Suprapubic skin (tissue), 4 donors: ENCODE results near the gene SLC30A9. TPM values are rescaled to one million over a fixed set of nuclear protein-coding genes. Genes with fewer than 3 reads are reported as not detected.

Experiments
- DNase-seq, 2 donors: peaks; one replicate each; pipeline ENCODE4 v3.0.0-alpha.2; 2019; ENCODE audit warnings: low spot score in 2 of 2
- H3K27ac ChIP-seq: fragments of 200-600 bp; sonication (generic); one replicate; pipeline ENCODE4 v1.5.1; 2019
- H3K27me3 ChIP-seq: fragments of 200-600 bp; sonication (generic); one replicate; pipeline ENCODE4 v1.5.1; 2019
- H3K36me3 ChIP-seq: fragments of 200-600 bp; sonication (generic); one replicate; pipeline ENCODE4 v1.5.1; 2019
- H3K4me1 ChIP-seq: fragments of 200-600 bp; sonication (generic); one replicate; pipeline ENCODE4 v1.5.1; 2019
- H3K4me3 ChIP-seq: fragments of 200-600 bp; sonication (generic); one replicate; pipeline ENCODE4 v1.5.1; 2019; ENCODE audit warnings: mild to moderate bottlenecking
- H3K9me3 ChIP-seq: fragments of 200-600 bp; sonication (generic); one replicate; pipeline ENCODE4 v1.5.1; 2019
- EP300 ChIP-seq: sonication (generic); formaldehyde crosslinking; IDR thresholded peaks from one replicate; pipeline ENCODE4 v1.6.1; 2017; ENCODE audit warnings: antibody characterized with exemption
- POLR2A ChIP-seq, 2 donors: fragments of 450-650 bp; IDR thresholded peaks; one replicate each; pipeline ENCODE4 v1.6.1; 2017; ENCODE audit warnings: antibody characterized with exemption in 2 of 2, mild to moderate bottlenecking in 2 of 2, moderate library complexity in 2 of 2
- POLR2AphosphoS5 ChIP-seq, 3 donors: sonication (generic); formaldehyde crosslinking; IDR thresholded peaks; one replicate each; pipeline ENCODE4 v1.6.1; 2017; ENCODE audit warnings: antibody characterized with exemption in 3 of 3
- WGBS: methylation state at CpG from one replicate; pipeline ENCODE4 v1.1.5; 2018; 5-methylcytosine and 5-hydroxymethylcytosine counted together
- total RNA-seq, 4 donors: library from RNA; depleted of rRNA; stranded (reverse); fragments of >200 nt; gene quantifications; one replicate each; pipeline ENCODE4 v1.1.0, GENCODE V29; 2016
- TF ChIP-seq, protein P1 (sequence below), 2 donors: fragments of 200-600 bp in 1 of 2; fragments of 450-650 bp in 1 of 2; sonication (generic) in 1 of 2; IDR thresholded peaks; one replicate each; pipeline ENCODE4 v1.5.1; 2016 to 2019; ENCODE audit warnings: antibody characterized with exemption in 2 of 2, mild to moderate bottlenecking in 1 of 2, moderate library complexity in 1 of 2

SLC30A9 gene
- total RNA-seq, 4 donors from 2014 or later, result 24.6 to 56.0 (median 38.8) TPM

DNA sequence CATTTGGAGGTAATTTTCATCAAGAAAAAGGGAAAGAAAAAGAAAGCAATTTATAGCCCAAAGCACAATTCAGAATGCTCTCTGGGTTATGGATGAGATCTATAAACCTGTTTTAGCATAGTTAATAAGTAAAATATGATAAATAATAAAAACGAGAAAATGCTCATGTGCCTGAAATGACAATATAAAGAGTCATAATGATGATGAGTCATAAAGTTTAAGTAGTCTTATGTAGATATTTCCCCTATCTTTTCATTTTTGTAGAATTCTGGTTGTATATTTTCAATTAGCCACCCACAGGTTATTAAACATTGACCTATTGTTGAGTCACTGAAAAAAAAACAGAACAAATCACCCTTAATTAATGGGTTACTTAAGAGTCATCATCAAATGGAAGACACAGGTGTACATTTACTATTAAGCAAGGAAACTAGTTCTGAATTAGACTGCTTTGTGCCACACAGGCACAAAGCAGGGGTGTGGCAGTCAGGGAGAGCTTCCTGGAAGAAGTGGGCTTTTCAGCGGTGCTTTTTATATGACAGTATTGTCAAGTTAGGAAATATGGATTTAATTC is 132.8 kb downstream of the SLC30A9 start:
- DNase-seq, result no peak
- no peaks in the 10 kb centered on the region for H3K36me3 ChIP-seq
- WGBS, result 76% methylated on average over 2 of the region's 2 CpGs
- H3K4me3 ChIP-seq, result no peak overlapping the region
- no peaks in the 10 kb centered on the region for H3K27me3 ChIP-seq
- H3K4me1 ChIP-seq, result no peaks in the 10 kb centered on the region
- H3K27ac ChIP-seq, result no peak overlapping the region
- no peaks in the 10 kb centered on the region for H3K9me3 ChIP-seq
- TF ChIP-seq, protein P1, sequence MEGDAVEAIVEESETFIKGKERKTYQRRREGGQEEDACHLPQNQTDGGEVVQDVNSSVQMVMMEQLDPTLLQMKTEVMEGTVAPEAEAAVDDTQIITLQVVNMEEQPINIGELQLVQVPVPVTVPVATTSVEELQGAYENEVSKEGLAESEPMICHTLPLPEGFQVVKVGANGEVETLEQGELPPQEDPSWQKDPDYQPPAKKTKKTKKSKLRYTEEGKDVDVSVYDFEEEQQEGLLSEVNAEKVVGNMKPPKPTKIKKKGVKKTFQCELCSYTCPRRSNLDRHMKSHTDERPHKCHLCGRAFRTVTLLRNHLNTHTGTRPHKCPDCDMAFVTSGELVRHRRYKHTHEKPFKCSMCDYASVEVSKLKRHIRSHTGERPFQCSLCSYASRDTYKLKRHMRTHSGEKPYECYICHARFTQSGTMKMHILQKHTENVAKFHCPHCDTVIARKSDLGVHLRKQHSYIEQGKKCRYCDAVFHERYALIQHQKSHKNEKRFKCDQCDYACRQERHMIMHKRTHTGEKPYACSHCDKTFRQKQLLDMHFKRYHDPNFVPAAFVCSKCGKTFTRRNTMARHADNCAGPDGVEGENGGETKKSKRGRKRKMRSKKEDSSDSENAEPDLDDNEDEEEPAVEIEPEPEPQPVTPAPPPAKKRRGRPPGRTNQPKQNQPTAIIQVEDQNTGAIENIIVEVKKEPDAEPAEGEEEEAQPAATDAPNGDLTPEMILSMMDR (IDR thresholded peaks at IDR 0.05), result no peak
- TF ChIP-seq EP300 (no peak), POLR2AphosphoS5 (IDR thresholded peaks at IDR 0.05) (no peak), POLR2A (IDR thresholded peaks at IDR 0.05) (no peak)

DNA sequence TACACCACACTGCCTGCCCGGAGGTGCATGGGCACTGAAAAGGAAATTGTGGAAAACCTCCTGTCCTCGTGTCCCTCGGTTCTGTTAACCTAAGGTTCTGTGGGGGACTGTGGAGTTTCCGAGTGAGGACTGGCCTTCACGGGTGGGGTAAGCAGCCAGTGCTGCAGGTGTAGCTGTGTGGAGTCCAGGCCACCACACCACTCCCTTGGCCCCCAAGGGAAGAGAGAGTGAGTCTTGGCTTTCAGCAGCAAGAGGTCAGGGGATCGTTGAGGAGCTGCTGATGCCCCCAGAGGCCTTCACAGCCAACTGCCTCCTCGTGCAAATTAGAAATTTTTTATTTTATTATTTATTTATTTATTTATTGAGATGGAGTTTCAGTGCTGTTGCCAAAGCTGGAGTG is 141.8 kb downstream of the SLC30A9 start:
- H3K27ac ChIP-seq, result no peak overlapping the region
- no peaks in the 10 kb centered on the region for H3K36me3 ChIP-seq
- no peak overlapping the region for H3K4me3 ChIP-seq
- no peaks in the 10 kb centered on the region for H3K4me1 ChIP-seq
- TF ChIP-seq POLR2A (IDR thresholded peaks at IDR 0.05) (no peak), POLR2AphosphoS5 (IDR thresholded peaks at IDR 0.05) (no peak), EP300 (no peak)
- TF ChIP-seq, protein P1 (IDR thresholded peaks at IDR 0.05), result no peak
- H3K27me3 ChIP-seq, result no peaks in the 10 kb centered on the region
- H3K9me3 ChIP-seq, result no peaks in the 10 kb centered on the region
- WGBS, result 92% methylated on average over 7 of the region's 7 CpGs
- DNase-seq, result no peak

DNA sequence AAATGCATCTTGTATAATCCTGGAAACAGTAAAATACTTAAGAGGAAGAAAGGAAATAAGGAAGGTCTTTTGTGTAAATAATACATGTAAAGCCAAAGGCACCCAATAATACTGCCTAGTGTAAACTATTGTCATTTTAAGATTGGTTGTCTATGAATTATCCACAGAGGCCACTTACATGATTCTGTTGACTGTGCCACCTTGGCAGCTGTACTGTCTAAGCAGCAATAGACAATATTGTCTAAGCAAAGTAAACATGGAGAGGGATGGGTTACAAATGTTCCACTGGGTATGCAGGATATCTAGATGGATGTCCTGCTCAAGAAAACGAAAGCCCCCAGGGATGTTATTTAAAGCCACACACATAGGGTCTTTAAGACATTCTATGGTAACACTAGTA is 142.7 kb downstream of the SLC30A9 start:
- WGBS, result 64% methylated on average over 1 of the region's 1 CpG
- Histone ChIP-seq H3K9me3 (no peaks in the 10 kb centered on the region), H3K36me3 (no peaks in the 10 kb centered on the region), H3K27ac (no peak overlapping the region), H3K27me3 (no peaks in the 10 kb centered on the region), H3K4me1 (no peaks in the 10 kb centered on the region), H3K4me3 (no peak overlapping the region)
- TF ChIP-seq, protein P1 (IDR thresholded peaks at IDR 0.05), result no peak
- no peak for TF ChIP-seq POLR2AphosphoS5 (IDR thresholded peaks at IDR 0.05)
- TF ChIP-seq EP300, result no peak
- no peak for TF ChIP-seq POLR2A (IDR thresholded peaks at IDR 0.05)
- no peak for DNase-seq

DNA sequence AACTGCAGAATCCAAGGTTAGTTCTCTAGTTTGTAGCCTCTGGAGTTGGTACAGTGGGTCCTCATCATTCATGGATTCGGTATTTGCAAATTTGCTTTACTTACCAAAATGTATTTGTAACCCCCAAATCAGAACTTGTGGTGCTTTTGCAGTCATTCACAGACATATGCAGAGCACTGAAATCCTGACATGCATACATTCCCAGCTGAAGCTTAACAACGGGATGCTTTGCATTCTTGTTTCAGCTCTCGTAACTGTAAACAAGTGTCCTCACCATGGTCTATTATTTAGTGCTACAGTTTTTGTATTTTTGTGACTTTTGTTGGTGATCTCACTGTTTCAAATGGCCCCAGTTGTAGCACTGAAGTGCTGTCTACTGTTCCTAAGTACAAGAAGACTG is 146.0 kb downstream of the SLC30A9 start:
- 75% methylated on average over 3 of the region's 3 CpGs for WGBS
- no peak for TF ChIP-seq EP300
- TF ChIP-seq POLR2AphosphoS5 (IDR thresholded peaks at IDR 0.05), result no peak
- TF ChIP-seq POLR2A (IDR thresholded peaks at IDR 0.05), result no peak
- TF ChIP-seq, protein P1 (IDR thresholded peaks at IDR 0.05), result no peak
- no peak overlapping the region for H3K27ac ChIP-seq

More for the DNA sequence above, 146.0 kb downstream of the SLC30A9 start:
- Histone ChIP-seq H3K36me3 (no peaks in the 10 kb centered on the region), H3K4me3 (no peak overlapping the region), H3K4me1 (no peaks in the 10 kb centered on the region), H3K9me3 (no peaks in the 10 kb centered on the region), H3K27me3 (peaks cover 7% of the 10 kb centered on the region)
- DNase-seq, result no peak

Other genes with a start within 250 kb of the SLC30A9 start
- not detected for gene PHOX2B, start 241.8 kb upstream of the SLC30A9 start, total RNA-seq
- gene TMEM33, start 55.1 kb upstream of the SLC30A9 start, total RNA-seq, result 10 to 100 TPM; 46.3 to 58.3 (median 55.1) TPM
- gene DCAF4L1, start 8.8 kb upstream of the SLC30A9 start, total RNA-seq, result under 1 TPM in 3 of 4 donors, not detected in 1; 0.21 to 0.56 (median 0.29) TPM
- not detected for gene BEND4, start 162.1 kb downstream of the SLC30A9 start, total RNA-seq